ENCODE data around the gene CDK5.

CDK5 gene

DNA sequence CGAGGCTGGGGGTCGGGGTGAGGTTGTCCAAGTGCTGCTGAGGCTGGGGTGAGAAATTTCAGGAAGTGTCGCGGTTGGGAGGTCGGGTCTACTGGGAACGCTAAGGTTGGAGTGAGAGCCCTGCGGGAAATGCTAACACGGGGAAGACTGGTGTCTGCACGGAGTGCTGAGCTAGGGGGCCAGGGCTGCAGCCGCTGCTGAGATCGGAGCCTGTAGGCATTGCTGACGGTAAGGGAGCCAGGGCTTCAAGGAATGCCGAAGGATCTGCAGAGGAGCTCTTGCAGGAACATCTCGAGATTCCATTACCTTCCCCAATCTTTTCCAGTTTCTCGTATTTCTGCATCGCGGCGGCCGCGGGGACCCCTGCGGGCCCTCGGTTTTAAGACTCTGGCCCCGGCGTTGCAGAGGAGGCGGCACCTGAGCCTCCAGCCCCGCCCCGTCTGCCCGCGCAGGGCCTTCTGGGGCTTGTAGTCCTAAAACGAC lies at the start of gene CDK5:
Gene CDK5, minus strand, starts transcription at position 392 of the 483 bp plus-strand sequence. Its CDS starts 49 bp downstream, at position 343.
- no peak for DNase-seq

DNA sequence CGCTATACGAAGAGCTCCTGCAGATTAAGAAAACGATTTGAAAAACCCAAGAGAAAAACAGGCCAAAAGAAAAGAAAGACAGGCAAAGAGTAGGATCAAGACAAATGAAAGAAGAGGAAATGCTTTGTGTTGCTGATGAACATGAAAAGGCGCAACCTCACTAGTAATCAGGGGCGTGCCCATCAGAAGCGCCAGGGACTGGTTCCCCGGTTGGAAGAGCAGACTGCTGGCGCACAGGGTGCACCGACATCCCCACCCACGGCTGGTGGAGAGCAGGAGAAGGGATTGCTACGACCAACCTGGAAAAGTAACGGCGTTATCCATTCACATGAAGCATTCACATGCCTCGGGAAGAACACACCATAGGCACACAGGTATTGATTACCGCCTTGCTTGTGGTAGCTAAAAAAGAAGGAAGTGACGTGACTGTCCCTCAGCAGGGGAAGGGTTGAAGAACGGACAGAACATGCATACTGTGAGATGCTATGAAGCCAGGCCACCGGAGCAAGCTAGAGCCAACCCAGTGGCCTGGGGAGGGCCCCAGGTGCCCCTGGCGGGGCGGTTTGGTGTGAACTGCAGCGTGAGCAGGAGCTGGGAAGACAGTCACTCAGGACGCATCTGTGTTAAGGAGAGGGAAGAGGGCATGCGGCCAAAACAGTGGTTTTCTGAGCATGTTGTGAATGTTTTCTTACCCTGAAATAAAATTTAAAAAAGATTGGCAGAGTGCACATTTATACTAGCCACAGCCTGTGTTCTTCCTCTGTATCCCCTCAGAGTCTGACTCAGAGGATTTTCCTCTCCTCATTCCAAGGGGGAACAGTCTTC lies 46.9 kb upstream of the CDK5 start:
- DNase-seq: no peak

DNA sequence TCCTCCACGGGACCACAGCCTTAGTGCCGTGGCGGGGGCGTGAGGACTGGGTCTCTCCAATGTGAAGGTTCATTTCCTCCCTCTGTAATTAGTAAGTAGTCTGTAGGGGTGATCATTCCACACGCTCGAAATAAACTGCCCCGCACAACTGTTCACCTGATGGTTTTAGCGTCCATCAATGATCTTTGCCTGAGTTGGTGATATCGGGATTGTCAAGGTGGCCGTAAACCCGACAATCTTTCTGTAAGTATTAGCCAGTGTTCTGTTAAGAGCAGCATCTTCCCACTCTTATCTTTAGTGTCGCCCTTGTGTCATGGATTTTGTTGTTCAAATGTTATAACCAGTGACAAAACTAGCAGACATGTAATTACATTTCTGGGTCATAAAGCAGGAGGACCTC lies 46.3 kb upstream of the CDK5 start:
- no peak for DNase-seq

DNA sequence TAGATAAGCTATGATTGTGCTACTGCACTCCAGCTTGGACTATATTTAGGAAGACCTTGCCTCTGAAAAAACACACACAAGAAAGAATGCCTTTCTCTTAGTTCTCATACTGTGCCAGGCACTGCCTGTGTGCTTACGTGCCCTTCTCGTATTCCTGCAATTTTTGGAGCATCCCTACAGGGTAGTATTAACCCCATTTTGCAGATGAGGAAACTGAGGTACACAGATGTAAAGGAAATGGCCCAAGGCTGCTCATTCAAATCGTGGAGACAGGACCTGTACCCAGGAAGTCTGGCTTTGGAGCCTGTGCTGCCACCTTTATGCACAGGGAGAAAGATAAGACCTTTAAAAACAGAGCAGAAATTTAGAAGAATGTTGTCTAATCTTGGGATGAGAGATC lies 45.3 kb upstream of the CDK5 start:
- DNase-seq: no peak

DNA sequence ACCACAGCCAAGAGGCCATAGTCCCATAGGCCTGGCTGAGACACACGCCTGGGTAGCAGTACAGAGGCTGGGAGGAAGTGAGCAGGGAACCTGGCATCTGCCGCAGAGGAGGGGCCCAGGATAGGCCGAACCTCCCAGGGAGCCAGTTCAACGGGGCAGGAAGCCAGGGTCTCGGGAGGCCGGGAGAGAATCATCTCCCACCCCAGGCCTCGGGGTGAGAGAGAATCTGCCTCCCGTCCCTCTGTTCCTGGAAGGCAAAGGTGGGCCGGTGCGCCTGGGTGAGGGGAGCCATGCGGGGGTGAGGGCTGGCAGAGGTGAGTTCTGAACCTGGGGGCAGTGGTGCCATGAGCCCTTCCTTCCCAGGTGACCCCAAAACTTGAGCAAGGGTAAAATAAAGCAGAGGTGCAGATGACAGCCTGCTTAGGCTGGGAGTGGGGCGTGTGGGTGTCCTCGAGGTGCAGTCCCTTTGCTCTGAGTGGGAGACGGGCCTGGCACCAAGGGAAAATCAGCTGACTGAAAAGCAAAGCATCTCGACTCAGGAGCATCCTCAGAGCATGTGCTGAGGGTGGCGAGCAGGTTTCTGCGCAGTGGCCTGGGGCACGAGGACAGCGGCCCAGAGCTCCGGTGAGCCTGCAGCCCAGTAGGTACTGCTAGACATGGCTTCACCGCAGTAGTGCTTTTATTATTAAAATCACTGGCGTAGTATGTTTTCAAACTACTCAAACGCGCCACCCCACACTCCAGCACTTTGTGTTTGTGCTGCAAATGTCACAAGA lies 44.1 kb upstream of the CDK5 start:
- DNase-seq: no peak

DNA sequence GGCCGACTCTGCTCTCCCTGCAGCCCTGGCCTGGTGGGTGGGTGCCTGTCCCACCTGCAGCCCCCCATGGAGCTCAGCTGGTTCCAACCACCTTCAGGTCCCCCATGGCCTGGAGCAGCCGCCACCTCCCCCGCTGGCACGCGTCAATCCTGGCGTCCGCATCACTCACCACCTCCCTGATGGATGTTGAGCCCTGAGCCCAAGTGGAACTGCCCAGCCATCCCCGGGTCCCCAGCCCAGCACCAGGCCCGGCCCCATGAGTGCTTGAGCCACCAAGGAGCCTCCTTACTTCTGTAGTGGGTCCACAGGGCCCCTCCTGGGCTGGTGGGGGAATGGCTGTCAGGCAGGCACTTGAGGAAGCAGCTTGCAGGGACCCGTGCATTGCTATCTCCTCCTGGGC lies 43.2 kb upstream of the CDK5 start:
- no peak for DNase-seq

DNA sequence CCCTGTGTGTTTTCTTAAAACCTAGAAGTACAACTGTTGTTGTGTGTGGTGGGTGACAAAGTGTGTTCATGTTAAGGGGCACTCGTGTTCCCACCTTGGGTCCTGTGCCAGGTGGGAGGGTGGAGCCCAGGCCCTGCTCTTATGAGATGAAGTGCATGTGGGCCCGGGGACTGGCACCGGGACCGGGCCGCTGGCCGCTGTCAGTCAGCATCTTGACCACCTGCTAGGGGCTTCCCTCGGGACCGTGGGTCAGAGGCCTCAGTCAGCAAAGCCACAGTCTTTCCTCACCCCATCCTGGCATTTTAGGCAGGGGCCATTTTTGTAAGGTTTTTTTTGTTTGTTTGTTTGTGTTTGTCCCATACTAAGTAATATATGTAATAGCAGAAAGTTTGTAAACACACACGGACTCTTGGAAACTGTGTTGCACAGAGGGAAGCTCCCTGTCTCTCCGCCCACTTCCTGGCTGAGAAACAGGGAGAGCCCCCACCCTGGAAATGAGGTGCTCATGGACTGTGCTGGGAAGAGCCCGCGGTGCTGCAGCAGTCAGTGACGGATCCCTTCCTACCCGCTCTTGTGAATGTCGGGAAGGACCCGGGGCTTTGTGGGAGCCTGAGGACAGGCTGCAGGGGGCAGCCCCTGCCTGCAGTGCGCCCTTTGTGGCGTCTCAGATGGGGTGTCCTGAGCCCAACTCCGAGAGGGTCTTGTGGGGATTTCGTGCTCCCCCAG lies 42.0 kb upstream of the CDK5 start:
- no peak for DNase-seq

DNA sequence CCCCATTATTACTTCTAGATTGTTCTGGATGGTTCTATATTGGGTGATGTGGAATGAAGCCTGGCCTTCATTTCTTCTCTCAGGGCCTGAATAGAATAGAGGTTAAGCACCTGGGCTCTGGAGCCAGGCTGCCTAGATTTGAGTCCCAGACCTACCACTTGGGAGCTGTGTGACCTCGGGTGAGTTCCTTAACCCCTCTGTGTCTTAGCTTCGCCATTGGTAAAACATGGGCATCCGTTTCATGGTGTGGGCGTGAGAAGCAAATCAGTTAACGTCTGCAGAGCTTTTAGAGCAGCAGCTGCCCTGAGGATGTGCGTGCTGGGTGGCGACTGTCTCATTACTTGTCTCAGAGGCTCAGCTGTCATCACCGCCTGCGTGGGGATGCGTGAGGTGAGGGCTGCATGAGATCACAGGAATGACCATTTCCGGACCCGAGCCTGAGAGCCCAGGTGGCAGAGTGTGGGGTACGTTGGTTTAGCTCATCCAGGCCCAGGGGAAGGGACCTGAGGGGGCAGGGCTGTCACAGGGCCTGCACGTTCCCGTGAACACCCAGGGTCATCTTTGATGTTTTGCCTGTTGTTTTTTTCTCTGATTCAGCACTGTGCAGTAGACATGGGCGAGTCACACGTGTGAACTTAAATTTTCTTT lies 38.3 kb upstream of the CDK5 start:
- no peak for DNase-seq

DNA sequence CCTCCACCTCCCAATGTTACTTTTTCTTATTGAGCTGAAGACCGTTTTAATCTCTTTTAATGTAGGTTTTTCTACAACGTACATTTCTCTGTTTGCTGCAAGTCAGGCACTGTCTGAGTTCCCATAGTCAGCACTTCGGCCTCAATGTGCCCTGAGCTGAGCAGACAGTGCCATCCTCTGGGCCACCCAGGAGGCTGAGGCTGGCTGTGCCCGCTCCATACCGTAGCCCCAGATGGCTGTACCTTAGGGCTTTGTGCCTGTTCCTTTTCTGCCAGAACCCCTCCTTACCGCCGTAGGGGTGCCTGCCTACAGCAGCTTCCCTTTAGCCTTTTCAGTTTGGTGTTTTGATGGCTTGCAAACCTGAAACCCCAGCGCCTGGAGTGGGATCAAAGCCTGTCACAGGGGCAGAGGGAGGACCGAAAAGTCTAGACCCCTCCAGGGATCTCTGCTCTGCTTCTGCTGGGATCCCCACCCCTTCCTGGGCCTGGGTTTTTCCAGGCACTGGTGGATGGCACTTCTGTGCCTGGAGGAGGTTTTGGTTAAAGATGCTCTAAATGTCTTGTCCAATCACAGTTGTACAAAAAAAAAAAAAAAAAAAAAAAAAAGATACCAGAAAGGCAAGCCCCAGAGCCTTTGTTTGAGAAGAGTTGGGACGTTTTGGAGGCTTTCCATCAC lies 37.6 kb upstream of the CDK5 start:
- DNase-seq: no peak

DNA sequence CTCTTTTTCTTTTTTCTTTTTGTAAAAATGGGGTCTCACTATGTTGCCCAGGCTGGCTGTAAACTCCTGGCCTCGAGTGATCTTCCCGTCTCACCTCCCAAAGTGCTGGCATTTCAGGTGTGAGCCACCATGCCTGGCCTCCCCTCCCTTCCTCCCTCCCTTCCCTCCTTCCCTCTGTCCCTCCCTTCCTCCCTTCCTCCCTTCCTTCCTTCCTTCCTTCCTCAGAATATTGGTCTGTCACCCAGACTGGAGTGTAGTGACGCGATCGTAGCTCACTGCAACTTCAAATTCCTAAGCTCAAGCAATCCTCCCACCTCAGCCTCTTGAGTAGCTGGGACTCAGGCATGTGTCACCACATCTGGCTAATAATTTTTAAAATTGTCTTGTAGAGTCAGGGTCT lies 37.0 kb upstream of the CDK5 start:
- no peak for DNase-seq

DNA sequence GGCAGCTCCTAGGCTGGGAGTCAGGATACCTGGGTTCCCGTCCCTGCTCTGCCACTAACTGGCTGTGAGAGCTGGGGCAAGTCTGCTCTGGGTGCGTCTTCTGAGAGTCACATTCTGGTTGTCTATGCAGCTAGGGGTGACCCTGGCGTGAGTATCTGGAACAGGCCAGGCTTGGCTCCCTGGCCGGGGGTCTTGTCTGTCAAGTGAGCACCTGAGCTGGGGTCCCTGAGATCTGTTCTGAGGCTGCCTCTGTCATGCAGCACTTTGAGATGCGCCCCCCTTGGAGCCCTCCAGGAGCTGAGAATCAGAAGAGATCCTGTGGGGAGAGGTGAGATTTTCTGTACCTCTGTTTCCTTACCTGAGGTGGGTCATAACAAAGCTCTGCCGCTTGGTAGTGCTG lies 36.1 kb upstream of the CDK5 start:
- DNase-seq: no peak

DNA sequence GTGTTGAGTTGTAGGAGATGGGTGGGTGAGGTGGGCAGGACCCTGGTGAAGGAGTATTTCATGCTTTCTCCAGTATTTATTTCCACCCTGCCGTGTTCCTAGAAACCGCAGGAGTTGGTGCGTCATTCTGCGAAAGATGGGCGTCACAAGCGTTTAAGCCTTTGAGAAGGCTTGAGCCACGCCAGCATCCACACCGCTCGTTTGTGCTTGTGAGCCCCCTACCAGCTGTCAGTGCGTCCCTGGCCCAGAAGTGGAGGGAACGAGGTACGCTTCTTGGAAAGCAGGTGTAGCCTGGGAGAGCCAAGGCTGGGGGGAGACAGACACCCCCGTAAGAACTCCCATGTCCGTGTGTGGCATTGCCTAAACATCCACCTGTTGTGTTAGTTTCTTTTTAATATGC lies 34.3 kb upstream of the CDK5 start:
- no peak for DNase-seq

DNA sequence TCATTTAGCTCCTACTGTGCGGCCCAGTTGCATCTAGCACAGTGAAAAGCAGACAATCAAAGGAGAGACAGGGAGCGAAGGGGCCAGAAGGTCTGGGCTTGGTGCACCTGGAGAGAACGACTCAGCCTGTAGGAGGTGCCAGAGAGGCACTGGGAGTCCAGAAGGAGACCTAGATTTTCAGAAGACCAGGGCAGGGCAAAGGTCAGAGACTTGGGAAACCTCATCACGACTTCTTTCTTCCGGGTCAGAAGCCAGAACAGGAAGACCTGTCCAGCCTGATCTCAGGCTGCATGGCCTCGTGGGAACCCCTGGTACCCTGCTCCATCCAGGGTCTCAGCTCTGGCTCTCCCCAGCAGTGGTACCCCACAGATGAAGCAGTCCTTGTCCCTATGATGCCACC lies 33.7 kb upstream of the CDK5 start:
- DNase-seq: no peak

DNA sequence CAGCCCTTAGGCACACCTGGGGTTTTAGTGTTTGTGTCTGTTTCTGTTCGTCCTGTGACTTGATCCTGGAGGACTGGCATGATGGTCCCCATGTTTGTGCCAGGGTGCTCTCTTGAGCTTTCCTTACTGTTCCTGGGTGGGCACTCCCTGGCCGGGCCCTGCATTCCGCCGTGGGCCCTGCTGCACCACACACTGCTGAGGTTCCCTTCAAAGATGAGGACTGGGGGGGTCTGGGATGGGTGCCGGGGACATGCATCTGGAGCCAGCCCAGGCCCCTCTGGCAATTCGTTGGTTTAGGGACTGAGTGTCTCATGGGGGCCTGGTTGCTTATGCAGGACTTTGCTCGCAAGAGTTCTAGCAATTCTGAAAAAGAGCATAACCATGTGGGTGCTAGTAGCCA lies 33.3 kb upstream of the CDK5 start:
- no peak for DNase-seq

DNA sequence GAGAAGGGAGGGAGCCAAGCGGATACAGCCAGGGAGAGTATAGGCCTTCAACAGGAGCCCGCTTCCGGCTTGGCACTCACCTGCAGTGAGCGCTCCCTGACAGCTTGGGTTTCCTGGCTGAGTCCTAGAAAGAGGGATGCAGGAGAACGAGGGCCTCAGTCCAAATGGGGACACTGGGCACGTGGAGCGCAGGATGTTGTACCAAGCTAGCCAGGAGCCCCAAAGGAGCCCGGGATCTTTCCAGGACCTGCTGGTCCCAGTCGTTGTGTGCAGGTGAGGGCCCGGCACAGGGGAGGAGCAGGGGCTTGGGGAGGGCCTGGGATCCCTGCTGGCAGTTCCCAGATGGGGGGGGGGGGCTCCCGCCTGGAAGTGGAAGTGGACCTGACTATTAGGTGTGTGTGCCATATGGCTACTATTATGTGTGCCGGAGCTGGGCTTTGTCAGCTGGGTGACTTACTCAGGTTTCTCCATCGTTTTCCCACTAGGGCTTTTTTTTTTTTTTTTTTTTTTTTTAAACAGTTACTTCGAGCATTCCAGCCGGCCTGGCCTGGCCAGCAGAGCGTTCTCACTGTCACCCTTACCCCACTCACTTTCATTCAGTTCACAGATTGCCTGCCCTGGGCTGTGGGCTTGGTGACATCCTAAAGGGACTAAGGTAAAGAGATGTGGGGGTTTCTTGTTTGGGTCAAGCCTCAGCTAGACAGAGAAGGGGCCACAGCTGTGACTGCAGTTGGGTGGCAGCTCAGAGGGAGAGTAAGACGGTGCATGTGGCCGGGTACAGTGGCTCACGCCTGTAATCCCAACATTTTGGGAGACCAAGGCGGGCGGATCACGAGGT lies 32.4 kb upstream of the CDK5 start:
- DNase-seq: no peak

DNA sequence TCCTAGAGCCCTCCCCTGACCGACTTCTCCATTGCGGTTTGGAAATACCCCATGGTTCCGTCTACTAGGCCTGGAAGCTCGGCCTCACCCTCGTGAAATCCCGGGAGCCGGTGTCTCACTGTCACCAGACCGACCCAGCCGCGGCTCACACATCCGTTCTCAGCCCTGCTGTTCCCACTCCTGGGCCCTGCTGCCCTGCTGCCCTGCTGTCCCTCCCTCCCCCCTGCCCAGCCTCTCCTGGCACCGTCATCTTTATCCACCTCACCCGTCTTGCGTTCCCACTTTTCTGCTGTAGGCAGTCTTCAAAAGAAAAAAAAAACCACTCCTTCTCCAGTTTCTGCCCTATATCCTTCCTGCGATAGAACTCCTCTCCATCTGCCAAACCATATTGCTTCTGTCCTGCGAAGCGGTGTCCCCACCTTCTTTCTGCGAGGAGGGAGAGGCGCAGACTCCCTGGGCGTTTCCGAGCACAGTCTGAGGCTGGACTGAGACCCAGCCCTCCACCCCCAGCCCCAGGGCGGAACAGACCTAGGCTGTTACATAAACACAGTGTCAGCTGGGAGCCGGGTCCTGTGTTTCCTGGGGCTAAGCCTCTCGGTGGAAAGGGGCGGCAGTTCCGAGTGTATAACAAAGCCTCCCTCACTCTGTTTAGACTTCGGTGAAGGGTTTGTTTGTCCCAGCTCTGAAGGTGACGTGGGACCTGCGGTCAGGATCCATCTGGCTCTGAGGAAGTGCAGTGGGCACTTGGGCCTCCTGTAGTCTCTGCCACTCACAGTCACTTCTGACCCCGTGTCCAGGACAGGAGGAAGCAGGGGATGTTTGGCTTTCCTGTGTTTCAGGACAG lies 31.4 kb upstream of the CDK5 start:
- DNase-seq: no peak

DNA sequence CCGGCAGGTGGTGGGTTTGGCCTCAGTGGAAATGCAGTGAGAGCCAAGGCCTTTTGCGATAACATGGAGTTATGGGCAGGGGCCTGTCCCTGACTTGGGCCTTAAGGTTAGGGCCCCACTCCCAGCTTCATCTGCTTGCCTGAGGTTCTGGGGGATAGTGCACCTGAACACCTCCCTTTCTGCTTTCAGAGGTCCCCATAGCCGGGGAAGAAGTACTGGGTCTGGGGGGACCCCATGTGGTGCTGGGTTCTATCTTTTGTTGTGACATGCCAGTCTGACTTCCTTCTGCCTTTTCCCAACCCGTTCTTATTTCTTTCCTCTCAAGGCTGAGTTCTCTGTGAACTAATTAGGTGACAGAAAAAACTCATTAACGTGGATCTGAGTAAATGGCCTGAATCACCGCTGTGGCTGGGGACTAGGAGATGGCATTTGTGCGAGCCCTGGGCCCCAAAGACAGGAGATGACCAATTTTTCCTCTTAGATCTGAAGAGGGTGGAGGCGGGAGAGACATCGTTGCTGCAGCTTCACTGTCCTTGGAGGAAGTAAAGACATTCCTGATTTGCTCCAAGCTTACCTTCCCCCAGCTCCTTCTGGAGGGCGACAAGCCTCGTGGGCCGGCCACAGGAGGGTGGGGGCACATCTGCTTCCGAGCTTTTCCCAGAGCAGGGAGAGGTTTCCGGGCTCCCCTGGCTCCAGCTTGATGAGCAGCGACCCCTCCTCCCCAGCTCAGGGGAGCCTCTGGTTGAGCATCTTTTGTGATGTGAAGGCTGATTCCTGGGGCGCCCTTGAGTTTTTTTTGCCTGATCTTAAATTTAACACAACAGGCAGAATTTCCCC lies 30.5 kb upstream of the CDK5 start:
- DNase-seq: peak in 1 of 2 experiments; percentile 40

DNA sequence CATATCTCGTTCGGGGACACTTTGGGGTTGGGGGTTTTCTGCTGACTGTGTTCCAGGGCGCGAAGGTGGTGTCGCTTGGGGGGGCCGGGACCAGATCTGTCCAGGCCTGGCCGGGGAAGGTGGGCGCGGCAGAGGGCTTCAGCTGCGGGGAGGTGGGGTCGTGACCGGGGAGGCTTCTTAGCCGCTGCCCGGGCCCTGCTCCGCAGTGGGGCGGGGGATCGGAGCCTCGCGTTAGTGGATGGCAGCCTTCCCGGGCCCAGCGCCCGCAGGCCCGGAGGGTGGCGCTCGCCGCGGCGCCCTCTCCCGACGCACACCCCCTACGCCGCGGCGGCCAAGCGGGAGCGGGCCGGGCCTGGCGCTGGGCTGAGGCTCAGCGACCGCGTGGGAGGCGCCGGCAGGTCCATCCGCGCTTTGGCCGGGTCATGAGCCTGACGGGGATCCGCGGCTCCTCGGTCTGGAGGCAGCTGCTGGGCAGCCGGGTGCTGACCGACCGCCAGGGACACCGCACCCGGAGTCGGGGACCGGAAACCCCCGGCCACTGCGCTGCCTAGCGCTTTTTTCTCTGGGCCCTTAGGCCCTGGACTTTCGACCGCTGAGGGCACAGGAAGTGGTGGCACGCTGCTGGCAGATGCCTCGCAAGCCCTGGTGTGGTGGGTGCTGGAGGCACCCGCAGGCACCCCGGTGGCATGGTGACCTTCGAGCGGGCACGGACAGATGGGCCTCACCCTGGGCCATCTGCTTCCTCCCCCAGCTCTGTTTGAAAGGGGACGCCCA lies 29.7 kb upstream of the CDK5 start:
- peak in 1 of 2 experiments; percentile 50 for DNase-seq

DNA sequence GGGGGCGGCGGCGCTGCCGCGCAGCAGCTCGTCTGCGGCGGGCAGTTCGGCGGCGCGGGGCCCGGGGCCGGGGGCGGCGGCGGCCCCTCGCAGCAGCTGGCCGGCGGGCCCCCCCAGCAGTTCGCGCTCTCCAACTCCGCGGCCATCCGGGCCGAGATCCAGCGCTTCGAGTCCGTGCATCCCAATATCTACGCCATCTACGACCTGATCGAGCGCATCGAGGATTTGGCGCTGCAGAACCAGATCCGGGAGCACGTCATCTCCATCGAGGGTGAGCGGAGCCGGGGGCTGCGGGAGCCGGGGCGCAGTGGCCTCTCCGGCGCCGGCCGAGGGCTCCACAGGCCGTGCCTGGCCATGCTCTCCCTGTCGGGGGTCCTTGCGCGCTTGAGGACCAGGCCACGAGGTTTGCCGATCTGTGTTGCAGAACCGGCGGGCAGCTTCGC lies 29.1 kb upstream of the CDK5 start:
- no peak for DNase-seq
